Measurements from ENCODE around the gene WDR1.

Gene WDR1

GRCh38 chr4:10113362-10114047, 3.1 kb downstream of the WDR1 start:
- DNase-seq, result no peak

- no peak for DNase-seq
These were observed 3.8 kb downstream of the WDR1 start for GRCh38 chr4:10112658-10113284.

GRCh38 chr4:10111067-10111801, 5.4 kb downstream of the WDR1 start:
- no peak for DNase-seq

GRCh38 chr4:10109995-10110670, 6.5 kb downstream of the WDR1 start:
- DNase-seq, result no peak

- no peak for DNase-seq
These were observed 7.5 kb downstream of the WDR1 start for GRCh38 chr4:10108818-10109783.

- no peak for DNase-seq
These were observed 8.2 kb downstream of the WDR1 start for GRCh38 chr4:10108391-10108790.

- no peak for DNase-seq
These were observed 9.2 kb downstream of the WDR1 start for GRCh38 chr4:10107111-10108091.

GRCh38 chr4:10106421-10107039, 10.1 kb downstream of the WDR1 start:
- peak; percentile 57 for DNase-seq

GRCh38 chr4:10105920-10106319, 10.7 kb downstream of the WDR1 start:
- no peak for DNase-seq

- no peak for DNase-seq
These were observed 11.2 kb downstream of the WDR1 start for GRCh38 chr4:10105421-10105820.

GRCh38 chr4:10104991-10105276, 11.7 kb downstream of the WDR1 start:
- DNase-seq, result no peak

GRCh38 chr4:10104211-10104990, 12.2 kb downstream of the WDR1 start:
- DNase-seq, result no peak

GRCh38 chr4:10102474-10103332, 13.9 kb downstream of the WDR1 start:
- DNase-seq, result no peak

GRCh38 chr4:10101671-10102473, 14.7 kb downstream of the WDR1 start:
- no peak for DNase-seq

- peak; percentile 29 for DNase-seq
These were observed 15.8 kb downstream of the WDR1 start for GRCh38 chr4:10100734-10101216.

GRCh38 chr4:10099499-10100325, 16.9 kb downstream of the WDR1 start:
- peak; percentile 23 for DNase-seq

GRCh38 chr4:10098780-10099160, 17.8 kb downstream of the WDR1 start:
- no peak for DNase-seq

All from T-helper 9 cell (primary cell).